HG03135 (cell line): ENCODE results near the gene VILL.
"Not testable (repeated sequence)": the region's sequence is repeated elsewhere in the genome, so short reads cannot be mapped to it uniquely, and the experiment has no call there.

Experiments used
- ATAC-seq: cut with Tn5 transposase; IDR thresholded peaks from one replicate; pipeline ENCODE4 v1.9.1; 2021; ENCODE audit warnings: mild to moderate bottlenecking, moderate library complexity; ENCODE audit not compliant: unreplicated experiment

The VILL gene

DNA sequence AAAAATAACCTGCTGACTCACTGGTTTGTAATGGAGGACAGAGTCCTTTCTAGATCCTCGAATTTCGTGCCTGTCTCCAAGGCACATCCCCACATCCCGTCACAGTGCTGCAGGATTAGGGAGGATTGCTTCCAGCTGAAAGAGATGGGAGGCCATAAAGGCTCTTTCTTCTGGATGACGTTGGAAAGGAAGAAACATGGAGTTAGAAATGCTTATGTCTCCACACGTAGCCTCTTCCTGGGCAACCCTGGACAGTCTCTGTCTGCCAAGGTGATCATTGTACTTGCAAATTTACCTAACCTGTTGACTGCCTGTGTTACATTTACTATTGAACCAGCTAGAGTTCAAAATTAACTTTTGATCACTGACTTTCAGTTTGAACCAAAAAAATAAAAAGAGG is 27.6 kb upstream of the VILL start:
- no peak for ATAC-seq

DNA sequence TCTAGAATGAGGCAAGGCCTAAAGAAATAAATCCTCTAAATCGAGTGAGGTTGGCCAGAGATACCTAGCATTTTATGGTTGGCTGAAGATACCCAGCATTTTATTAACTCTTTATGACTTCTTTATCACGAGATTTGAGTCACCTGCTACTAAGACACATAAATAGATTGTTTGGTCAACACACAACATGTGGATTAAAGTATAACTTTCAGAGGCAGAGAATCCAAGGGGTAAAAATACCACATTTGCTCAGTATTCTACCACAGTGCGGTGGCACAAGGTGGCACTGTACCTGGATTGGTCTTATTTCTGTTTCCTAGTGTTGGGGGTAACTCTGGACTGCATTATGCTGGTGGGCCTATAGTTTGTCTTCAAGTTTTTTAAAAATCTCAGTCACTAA is 27.0 kb upstream of the VILL start:
- ATAC-seq, result no peak

DNA sequence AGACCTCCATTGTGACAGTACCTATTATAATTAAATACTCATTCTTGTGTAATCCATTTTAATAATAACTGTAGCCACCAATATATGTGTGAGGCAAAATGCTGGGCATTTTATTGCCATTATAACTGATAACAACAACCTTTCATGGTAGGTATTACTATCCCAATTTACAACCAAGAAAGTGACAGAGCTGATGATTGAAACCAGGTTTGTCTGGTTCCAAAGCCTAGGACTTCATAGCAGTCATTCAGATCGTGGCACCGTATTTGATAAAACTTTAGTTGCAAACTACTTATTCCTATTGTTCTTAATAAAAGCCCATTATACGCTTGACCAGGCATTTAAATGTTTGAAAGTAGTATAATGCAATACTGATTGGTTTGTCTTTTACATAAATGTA is 26.4 kb upstream of the VILL start:
- no peak for ATAC-seq

DNA sequence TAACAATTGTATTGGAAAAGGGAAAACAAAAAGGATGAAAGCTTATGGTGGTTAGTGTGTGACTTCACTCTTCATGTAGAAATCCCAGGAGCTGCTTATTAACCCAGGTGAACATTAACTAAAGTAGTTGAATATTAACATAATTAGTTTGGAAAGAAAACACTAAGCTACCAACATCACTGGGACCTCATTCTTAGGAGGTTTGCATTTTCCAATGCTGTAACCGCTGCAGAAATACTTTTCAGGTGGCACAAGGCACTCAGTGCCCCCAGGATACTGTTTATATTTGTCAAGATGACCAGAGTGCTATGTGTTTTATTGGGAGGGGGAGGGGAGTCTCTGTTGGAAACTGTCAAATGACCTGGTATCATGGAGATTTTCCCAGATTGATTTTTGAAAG is 25.9 kb upstream of the VILL start:
- ATAC-seq, result no peak

DNA sequence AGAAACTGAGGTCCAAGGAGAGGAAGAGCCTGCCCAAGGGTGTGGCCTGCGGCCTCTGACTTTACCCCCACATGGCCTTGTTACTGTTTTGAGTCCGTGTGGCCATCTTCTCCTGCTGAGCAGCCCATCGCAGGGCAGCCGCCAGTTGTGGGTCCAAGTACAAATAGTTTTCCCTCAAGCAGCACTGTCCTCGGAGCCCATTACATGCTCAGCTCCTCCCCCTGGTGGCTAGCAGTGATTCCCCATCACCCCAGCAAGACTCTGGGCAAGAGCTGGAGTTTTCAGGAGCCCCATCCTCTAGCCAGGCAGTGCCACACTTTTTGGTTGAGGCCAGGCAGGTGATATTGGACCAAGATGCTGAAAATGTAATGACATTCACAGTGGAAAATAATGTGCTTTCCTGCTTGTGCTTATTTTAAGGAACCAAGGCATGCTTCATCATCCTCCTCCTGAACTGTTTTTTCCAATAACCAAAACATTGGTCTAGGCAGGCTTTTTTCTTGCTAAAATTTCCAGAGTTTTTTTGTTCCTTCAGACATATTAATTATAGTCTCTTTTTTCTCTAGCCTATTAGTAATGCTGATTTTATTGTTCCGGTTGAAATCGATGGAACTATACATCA is 23.2 kb upstream of the VILL start:
- ATAC-seq, result peak; percentile 85

DNA sequence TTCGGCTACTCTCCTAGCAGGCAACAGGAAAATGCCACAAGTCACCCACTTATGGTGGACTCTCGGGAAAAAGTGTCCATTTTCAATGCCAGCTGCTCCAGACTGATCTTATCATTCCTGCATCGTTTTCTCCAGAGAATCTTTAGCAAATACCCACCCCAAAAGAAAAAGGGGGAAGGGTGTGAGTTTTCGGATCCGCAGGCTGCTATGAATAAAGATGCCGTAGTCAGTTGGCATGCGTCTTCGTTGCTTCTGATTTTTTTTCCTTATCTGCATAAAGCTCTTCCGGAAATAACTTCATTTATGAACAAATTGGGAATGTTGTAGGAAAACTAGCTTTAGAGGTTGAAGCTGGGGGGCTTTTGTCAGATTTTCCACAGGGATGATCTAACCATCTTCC is 22.4 kb upstream of the VILL start:
- no peak for ATAC-seq

DNA sequence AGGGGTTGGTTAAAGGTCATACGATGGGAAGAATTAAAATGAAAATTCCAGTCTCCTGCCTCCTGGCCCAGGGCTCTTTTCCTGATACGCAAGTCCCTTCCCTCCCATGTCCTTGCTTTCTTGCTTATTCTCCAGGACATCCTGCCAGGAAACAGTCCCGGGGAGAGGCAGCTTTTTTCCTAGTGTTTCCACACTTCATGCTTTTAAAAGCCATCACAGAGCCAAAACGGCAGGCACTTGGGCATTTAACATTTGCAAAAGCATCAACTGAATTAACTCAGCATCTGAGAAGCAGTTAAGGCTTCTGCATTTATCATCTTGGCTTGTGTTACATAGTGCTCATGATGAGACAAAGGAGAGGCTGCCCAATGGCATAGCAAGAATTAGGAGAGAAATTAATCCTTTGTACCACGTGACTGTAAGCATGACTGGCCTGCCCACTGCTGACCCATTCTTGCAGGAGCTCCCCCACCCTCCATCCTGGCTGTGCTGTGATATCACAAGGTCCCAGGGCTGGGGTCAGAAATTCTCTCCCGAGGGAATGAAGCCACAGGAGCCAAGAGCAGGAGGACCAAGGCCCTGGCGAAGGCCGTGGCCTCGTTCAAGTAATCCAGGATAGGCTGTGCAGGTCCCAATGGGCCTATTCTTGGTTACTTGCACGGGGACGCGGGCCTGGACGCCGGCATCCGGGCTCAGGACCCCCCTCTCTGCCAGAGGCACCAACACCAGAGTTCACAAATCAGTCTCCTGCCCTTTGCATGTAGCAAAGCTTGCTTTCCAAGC is 21.6 kb upstream of the VILL start:
- no peak for ATAC-seq

DNA sequence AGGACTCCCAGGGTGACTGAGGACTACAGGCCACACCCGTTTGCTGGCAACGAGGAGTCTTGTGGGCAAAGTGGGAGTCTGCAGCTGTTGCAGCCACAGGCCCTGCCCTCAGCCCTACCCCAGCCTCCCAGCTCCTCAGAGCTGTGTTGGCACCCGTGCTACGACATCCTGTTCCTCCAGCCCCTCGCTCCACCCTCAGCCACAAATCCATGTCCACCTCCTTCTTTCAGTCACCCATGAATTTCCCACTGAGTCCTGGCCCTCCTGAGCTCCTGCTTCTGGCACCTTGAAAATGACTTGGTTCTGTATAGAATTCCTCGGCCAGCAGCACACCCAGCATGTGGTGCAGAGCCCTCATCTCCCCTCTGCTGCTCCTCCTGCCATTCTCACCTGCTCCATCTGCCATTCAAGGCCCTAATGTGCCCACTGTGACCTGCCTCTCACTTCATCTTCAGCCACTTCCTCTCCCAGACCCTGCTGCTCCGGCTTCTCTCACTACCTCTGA is 20.9 kb upstream of the VILL start:
- no peak for ATAC-seq

DNA sequence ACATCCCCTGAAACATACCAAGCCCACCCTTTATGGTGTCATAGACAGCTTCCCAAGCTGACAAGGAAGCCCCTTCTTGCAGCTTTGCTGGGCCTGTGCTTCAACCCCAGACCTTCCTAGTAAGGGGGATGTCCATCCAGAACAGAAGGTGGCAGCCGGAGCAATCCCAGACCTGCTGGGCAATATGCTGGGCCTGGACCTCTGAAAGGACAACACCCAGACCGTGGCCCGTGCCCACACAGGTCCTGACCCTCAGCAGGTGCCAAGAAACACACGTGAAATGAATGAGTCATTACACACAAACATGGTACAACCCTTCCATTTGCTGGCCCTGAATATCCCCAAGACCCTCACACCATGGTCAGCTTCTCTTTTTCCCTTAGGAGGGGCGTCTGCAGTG is 19.8 kb upstream of the VILL start:
- no peak for ATAC-seq

DNA sequence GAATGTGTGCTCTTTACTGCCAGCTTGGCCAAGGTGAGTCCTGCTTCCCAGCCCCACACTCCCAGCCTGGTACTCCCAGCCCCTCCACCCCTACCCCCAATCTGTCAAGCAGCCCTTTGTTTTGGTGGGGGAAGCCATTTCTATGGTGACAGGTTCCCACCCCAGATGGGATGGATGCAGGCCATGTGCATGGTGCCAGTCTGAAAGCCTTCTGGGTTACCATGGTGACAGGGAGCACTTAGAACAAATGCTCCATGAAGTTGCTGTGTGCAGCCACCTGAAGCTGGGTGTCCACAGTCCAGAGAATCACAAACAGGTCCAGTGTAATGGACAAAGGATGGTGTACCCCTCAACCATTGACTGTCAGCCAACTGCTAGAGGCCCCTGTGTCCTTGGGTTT is 19.1 kb upstream of the VILL start:
- ATAC-seq, result no peak

DNA sequence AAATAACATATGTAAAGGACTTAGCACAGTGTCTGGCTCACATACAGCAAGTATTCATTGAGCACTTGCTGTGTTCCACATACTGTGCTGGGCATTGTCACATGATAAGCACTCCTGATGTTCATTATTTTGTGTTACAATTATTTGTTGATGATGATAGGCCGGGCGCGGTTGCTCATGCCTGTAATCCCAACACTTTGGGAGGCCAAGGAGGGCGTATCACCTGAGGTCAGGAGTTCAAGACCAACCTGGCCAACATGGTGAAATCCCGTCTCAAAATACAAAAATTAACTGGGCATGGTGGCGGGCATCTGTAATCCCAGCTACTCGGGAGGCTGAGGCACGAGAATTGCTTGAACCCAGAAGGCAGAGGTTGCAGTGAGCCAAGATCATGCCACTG is 18.5 kb upstream of the VILL start:
- not testable (repeated sequence) for ATAC-seq

DNA sequence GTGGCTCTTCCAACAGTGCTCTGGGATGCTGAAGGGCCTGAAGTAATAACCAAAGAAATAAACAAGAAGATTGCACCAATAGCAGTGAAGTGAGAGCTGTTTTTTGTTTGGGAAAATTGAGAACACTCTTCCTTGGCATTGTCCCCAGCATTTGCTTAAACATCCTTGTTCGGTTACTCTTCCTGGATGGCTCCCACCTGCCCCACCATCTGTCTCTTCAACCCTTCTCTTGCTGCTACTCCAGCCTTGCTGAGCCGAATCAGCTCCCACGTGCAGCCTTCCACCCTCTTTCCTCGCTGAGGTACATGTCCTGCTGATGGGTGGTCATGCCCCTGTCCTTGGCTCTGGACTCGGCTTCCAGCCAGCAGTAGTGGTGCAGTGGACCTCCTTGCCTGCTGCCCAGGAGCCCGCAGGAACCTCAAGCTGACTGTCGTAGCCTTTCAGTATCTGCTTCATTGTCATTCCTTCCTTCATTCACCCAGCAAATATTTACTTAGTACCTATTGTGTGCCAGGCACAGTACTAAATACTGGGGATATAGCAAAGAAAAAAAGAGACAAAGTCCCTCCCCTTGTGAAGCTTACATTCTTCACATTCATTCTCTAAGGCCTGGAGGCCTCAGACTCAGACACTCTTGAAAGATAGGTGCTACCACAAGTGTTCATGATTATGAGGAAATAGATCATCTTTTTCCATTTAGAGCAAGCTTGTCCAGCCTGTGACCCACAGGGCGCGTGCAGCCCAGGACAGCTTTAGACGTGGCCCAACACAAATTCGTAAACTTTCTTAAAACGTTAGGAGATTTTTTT is 17.1 kb upstream of the VILL start:
- ATAC-seq, result no peak

DNA sequence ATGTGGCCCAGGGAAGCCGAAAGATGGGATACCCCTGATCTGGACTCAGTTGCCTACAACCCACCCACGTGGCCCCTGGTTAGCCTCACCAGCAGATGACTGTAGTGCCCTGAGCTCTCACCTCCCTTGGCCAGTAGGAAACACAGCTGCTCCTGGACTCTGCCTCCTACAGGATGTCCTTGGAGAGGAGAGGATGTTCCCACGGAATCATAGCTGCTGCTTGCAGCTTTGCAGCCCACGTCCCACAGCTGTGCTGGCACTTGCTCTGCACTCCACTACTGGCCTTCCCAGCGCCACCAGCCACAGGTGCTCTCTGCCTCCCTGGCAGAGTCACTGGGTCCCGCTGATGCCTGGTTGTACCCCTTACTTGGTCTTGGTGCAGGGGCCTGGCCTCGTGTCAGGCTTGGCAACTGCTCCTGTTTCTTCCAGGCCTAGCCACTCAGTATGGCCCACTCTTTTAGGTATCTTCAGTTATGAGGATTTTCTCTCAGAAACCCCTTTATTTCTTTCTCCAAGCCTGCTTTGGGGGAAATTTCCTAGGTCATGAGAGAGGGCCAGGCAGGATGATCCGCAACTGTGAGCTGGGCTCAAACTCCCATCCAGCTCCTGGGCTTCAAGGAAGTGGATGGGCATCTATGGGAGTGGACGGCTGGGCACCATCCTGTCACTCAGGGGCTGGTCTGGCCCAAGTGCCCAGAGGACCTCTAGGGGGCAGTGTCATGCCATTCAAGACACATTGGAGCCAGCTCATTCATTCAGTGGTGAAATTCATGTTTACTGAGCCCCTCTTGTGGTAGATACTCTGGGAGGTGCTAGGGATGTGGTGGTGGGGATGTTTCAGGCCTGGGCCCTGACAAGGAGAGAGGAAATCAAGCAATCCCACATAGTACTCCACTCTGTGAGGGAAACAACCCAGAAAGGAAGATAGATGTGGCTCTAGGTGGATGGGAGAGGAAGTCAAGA is 16.2 kb upstream of the VILL start:
- ATAC-seq, result peak; percentile 89

DNA sequence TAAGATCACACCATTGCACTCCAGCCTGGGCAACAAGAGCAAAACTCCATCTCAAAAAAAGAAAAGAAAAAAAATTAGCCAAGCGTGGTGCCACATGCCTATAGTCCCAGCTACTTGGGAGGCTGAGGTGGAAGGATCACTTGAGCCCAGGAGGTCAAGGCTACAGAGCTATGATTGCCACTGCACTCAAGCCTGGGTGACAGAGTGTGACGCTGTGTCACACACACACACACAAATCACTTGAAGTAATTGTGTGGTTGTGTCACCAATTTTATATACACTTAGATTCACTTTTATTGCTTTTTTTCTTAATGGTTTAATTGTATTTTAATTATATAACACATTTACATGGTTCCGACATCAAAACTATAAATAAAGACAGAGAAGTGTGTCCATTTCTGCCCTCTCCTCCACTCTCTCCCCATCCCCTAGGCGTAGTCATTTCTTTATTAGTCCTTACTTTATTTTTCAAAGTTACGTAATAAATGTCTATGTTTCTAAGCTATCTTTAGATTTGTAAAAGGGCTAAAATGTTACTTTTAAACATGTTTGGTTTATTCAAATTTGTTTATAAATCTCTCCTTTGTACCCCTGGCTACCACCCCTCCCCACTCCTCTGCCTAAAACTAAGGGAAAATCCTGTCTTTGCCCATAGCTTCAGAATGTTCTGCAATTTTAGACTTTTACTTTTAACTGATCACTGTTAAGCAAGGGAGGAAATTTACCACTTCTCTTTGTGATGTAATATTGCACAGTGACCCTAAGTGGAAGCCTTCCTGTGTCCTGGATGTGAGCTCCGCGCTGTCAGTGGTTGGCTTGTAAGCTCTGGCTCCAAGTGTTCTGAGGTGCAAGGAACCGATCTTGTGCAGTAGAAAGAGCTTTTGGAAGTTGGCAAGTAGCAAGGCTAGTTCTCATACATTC is 10.8 kb upstream of the VILL start:
- no peak for ATAC-seq

DNA sequence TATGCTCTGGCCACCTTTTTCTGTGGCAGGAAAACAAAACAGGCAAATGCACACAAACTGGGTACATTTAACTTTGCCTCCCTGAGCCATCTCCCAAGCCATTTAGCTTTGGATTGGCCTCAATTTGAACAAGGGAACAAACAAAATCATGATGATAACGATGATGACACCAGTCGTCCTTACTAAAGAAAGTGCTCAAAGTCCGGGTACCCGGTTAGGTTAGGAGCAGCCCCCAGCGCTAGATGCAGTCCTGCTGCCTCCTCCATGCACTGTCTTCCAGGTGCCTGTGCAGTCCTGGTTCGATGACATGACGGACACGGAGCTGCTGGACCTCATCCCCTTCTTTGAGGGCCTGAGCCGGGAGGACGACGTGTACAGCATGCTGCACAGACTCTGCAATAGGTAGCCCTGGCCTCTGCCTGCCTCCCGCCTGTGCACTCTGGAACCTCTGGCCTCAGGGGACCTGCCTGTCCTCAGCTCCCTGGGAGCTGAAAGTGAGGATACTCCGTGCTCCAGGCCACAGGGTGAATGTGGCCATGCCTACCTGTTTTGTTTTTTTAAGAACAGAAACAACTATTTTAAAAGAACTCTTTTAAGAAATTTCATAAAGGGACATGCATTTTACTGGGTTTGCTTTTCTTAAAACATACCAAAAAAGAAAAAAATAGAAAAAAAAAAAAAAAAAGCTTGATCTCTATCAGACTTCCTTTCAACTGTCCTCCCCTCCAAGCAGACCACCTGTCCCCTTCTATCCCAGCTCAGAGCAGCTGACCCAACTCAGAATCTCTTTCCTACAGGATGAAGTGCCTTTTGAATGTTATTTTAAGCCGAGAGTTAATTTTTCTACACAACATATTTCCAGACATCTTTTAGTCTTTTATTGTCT is 9.9 kb upstream of the VILL start:
- no peak for ATAC-seq

DNA sequence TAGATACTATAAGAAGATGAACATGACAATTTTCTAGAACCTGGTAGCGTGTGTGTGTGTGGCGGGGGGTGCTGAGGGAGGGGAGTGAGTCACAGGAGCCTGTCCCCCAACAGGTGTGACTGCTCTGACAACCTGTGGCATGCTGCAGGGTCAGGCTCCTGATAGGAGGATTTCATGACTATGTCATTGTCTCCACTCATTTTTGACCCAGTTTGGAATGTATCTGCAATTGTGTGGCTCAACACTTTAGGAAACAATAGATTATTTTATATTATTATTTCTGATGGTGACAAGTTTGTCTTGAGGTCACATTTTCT is 9.3 kb upstream of the VILL start:
- no peak for ATAC-seq

DNA sequence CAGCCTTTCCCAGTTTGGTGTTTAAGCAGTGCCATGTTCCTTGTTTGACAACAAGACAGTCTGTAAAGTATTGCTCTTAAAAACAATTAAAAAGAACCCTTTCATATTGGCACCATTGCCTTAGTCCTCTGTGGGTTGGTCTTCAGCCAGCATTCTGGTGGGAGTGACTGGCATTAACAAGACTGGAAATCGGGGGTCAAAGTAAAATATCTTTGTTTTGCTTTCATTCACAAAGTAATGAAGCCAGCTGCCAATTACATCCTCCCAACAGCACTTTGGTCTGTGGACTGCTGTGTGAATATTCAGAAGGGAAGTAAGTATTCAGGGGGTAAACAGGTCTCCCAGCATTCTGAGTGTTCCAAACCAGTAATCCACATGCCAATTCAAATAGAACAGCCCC is 8.3 kb upstream of the VILL start:
- ATAC-seq, result no peak

DNA sequence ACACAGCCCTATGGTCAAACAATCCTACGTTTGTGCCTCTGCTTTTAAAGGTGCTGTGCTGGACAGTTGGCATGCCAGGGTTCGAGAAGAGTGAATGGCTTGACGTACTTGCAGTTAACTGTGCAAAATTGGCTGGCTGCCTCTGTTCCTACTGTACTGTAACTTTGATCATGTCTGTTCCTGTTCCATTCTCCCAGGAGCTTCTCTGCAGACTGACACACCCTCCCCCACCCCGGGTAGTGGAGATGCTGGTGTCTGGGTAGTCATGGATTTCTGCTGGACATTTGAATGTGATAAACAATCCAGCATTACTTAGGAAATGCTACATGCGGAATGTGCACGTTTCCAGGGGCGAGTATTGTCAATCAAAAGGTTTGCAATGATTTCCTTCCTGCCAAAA is 6.5 kb upstream of the VILL start:
- no peak for ATAC-seq

DNA sequence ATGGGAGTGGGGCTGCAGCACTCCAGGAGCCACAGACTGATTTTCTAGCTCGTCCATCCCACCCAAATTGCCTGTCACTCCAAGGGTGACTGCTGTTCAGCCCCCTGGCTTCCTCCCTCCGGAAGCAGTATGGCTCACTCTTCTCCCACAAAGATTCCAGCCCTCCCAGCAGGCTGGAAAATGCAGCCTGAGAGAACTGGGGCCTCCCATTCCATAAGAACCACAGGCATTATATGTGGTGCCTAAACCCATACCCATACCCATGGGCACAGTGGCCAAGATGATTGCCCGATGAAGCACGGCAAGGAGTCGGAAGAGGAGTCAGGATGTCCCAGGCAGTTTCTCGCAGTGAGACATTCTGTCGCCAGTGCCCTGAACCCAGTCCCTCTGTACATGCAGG is 6.0 kb upstream of the VILL start:
- ATAC-seq, result no peak
